HG03460 (cell line): ENCODE measurements around the gene SLC15A3.
"Not testable (repeated sequence)": the region's sequence is repeated elsewhere in the genome, so short reads cannot be mapped to it uniquely, and the experiment has no call there.

Experiments used
- ATAC-seq: cut with Tn5 transposase; IDR thresholded peaks from one replicate; pipeline ENCODE4 v1.9.1; 2021; ENCODE audit not compliant: unreplicated experiment

The SLC15A3 gene

GRCh38 chr11:60977224-60977623 lies 25.2 kb upstream of the SLC15A3 start:
- ATAC-seq = no peak

DNA sequence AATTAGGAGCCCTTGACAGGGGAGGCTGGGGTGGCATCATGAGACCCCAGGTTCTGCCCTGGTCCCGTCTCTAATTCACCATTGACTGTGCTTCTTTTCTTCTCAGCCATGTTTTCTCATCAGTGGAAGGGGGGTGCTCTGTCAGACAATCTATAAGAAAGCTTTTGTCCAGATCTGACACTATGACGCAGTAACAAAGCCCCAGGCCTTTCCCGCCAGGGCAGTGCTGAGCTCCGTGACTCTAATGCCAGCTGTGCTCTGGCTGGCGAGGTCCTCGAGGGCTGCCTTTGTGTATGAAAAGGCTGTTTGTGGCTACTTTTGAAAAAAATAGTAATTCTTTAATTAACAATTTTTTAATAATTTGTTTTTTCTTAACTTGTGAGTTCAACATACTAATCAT lies 22.8 kb upstream of the SLC15A3 start:
- ATAC-seq = no peak

GRCh38 chr11:60974316-60974715 lies 22.3 kb upstream of the SLC15A3 start:
- not testable (repeated sequence) for ATAC-seq

DNA sequence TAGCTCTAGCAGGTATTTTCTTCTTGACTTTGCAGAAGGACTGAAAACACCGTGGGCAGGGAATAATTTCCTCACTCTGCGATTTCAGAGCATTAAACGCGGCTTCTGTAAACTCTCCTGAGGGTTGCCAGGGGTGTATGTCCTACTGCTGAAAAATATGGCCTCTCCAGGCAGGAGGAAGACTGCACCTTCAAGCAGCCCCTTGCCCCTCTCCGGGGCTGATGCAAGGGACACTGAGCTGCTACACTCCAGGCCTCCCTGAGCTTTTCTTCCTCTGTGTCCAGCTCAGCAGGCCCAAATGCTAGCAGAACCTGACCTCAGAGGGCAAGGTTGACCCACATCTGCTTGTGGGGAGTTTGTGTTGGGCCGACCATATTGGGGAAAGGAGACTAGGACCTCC lies 21.7 kb upstream of the SLC15A3 start:
- no peak for ATAC-seq

GRCh38 chr11:60972182-60973030 lies 20.4 kb upstream of the SLC15A3 start:
- no peak for ATAC-seq

DNA sequence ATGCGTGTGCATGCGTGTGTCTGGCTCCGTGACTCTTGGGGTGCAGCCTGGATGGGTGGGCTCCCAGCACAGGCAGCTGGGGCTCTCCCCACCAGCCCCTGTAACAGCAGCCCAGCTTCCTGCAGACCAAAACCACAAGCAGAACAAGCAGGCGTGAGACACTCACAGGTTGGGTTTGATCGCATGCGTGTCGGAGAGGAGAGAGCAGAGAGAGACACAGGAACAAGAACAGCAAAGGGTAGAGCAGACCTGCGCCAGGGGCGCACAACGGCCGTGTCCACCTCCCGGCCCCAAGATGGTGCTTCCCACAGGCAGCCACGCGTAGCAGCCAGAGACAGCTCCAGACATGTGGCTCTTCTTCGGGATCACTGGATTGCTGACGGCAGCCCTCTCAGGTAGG lies 19.5 kb upstream of the SLC15A3 start, which contains the start of gene CD6:
Gene CD6, plus strand, starts transcription at position 161 of the 400 bp plus-strand sequence. Its CDS starts 186 bp downstream, at position 347.
- no peak for ATAC-seq

DNA sequence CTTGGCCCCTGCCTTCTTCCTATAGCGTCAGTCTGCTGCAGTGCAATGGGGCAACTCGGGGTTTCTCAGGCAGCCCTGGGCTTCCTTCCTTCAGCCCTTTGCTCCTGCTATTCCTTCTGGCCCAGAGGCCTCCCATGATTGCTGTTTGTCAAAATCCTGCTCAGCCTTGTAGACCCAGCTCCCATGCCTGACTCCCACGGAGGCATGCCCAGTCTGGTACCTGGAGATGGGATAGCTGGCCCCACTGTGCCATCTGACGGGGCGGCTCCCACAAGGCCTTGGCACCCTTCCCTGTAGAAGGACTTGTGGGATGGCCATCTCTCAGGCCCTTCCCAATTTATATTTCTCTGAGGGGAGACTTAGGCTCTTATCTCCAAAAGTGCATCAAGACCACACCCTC lies 18.9 kb upstream of the SLC15A3 start:
- no peak for ATAC-seq

GRCh38 chr11:60970369-60970774 lies 18.4 kb upstream of the SLC15A3 start:
- ATAC-seq = no peak

- ATAC-seq = no peak
Observed at GRCh38 chr11:60968223-60968622, 16.2 kb upstream of the SLC15A3 start.

DNA sequence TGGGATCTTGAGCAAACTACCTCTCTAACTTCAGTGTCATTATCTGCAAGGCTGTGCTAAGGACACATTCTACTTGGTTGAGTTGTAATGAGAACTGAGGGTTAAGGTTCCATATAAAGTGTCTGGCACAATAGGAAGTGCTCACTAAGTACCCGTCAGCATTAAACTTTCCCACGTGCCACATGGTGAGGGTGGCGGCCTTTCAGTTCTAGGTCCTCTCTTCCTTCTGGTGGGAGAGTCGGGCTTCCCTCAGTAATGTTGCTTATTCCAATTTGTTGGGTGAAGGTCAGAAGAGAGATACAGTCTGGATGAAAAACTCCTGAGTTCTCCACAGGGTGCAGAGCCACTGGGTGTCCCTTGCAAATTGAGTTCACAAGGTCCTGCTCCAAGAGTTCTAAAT lies 14.9 kb upstream of the SLC15A3 start:
- no peak for ATAC-seq

DNA sequence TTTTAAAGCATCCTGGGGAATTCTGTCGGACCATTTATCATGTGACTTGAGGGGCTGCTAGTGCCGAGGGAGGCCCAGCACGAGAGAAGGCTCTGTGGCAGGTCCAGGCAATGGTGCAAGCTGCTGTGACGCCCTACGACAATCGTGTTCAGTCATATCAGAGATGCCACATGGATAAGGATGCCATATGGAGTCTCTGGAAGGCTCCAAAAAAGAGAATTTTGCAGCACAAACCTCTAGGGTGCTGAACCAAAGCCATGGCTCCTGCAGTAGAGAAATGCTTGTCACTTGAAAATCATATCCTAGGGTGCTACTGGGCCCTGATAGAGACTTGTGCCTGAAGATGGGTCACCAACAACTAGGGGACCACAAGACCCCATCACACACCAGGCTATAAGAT lies 12.8 kb upstream of the SLC15A3 start:
- no peak for ATAC-seq

DNA sequence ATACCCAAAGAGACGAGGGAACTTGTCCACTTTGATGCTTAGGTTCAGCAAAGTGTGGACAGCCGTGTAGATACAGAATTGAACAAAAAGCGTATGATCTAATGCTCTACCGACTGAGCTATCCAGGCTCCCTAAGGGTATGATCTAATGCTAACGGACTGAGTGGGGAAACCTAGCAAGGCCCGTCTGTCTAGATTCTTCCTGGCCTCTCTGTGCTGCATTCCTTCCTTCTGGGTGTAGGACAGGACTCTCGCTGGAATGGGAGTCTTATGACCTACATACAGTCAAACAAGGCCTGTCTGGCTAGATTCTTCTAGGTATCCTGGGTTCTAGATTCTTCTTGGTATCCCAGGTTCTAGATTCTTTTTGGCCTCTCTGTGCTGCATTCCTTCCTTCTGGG lies 8.4 kb upstream of the SLC15A3 start:
- ATAC-seq = no peak

DNA sequence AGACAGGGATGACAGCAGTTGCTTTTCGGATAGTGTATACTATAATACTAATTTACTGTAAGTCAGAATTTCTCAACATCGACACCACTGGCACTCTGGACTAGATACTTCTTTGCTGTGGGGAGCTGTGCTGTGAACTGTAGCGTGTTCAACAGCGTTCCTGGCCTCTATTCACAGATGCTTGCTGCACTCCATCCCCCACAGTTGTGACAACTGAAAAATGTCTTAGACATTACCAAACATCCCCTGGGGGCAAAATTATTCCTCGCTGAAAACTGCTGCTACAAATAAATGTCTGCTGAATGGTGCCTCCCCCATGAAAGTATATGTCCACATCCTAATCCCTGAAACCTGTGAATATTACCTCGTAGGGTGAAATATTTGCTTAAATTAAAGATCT lies 7.5 kb upstream of the SLC15A3 start:
- ATAC-seq = no peak

DNA sequence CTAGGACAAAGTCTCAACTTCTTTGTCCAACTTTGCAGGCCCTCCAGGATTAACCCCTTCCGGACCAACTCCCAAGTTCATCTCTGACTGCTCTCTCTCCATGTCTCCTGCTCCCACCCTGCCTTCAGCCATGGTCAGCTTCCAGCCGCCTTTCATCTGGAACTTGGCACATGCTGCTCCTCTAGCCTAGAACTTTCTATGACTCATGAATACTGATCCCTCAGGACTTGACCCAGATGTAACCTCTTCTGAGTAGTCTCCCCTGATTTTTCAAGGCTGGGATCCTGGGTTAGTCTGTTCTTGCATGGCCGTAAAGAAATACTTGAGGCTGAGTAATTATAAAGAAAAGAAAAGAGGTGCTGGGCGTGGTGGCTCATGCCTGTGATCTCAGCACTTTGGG lies 5.2 kb upstream of the SLC15A3 start:
- no peak for ATAC-seq

GRCh38 chr11:60955571-60955970 lies 3.6 kb upstream of the SLC15A3 start:
- no peak for ATAC-seq

DNA sequence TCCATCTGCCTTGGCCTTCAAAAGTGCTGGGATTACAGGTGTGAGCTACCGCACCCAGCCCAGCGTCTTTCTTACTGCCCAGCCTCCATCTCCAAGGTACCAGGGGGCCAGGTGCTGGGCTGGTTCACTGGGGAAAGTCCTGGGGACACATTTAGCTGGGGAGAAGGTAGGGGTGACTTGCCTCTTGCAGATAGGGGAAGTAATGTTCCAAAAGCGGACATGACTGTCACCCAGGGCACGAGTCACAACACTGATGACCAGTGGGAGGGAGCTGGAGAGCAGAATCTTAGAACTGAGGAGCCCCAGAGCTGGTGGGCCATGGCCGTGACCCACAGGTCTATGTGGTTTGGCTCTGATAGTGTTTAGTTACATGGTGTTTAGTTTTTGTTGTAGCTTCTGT lies 2.4 kb upstream of the SLC15A3 start:
- no peak for ATAC-seq

- no peak for ATAC-seq
Observed at GRCh38 chr11:60953781-60954180, 1.8 kb upstream of the SLC15A3 start.

GRCh38 chr11:60952742-60953170 lies 780 bp upstream of the SLC15A3 start:
- no peak for ATAC-seq

- no peak for ATAC-seq
Observed at GRCh38 chr11:60951606-60951903, 421 bp downstream of the SLC15A3 start.

DNA sequence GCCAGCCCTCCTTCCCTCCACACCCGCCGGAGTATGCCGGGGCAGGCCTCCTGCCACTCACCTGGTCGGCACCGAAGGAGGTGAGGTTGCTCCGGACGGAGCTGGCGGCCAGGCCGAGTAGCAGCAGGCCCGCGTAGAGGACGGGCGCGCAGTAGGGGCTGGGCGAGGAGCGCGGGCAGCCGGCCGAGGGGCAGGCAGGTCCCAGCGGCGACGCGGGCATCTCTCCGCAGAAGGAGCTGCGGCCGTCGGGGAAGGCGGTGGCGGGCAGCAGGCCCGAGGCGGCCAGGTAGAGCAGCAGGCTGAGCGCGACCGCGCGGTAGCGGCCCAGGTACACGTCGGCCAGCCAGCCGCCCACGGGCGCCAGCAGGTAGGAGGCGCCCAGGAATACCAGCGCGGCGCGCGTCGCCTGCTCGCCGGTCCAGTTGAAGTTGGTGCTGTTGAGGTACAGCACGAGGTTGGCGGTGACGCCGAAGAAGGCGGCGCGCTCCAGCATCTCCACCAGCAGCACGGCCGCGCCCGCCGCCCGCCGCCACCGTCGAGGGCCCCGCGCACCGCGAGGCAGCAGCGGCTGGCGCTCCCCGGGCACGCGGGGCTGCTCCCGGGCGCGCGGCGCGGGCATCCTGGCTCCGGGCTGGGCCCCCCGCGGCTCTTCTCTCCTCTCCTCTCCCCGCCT lies 907 bp downstream of the SLC15A3 start:
- no peak for ATAC-seq

GRCh38 chr11:60950024-60950423 lies 2.0 kb downstream of the SLC15A3 start:
- ATAC-seq = no peak

- ATAC-seq = no peak
Observed at GRCh38 chr11:60948250-60948649, 3.7 kb downstream of the SLC15A3 start.

- ATAC-seq = no peak
Observed at GRCh38 chr11:60947700-60948099, 4.3 kb downstream of the SLC15A3 start.
